Sigmoid colon (tissue), 7 donors: ENCODE measurements around the gene VPS8. TPM values are rescaled to one million over a fixed set of nuclear protein-coding genes. Genes with fewer than 3 reads are reported as not detected.
A peak's percentile ranks its signal among the peaks of the same experiment; 100 is the strongest.

Experiments used
- DNase-seq: peaks from one replicate; pipeline ENCODE4 v3.0.0-alpha.2; 2019
- H3K27ac ChIP-seq, 4 donors: fragments of 200-600 bp; sonication (generic); one replicate each; pipeline ENCODE4 v1.5.1; 2016 to 2019; ENCODE audit warnings: mild to moderate bottlenecking in 1 of 4
- H3K27me3 ChIP-seq, 3 donors: fragments of 200-600 bp; sonication (generic); one replicate each; pipeline ENCODE4 v1.5.1; 2019; ENCODE audit warnings: mild to moderate bottlenecking in 1 of 3
- H3K36me3 ChIP-seq, 4 donors: fragments of 200-600 bp; sonication (generic); one replicate each; pipeline ENCODE4 v1.5.1; 2016 to 2019
- H3K4me1 ChIP-seq, 4 donors: fragments of 200-600 bp; sonication (generic); one replicate each; pipeline ENCODE4 v1.5.1; 2017 to 2019
- H3K4me3 ChIP-seq, 4 donors: fragments of 200-600 bp; sonication (generic); one replicate each; pipeline ENCODE4 v1.5.1; 2017 to 2019; ENCODE audit warnings: mild to moderate bottlenecking in 2 of 4, moderate library complexity in 1 of 4
- H3K9me3 ChIP-seq, 4 donors: fragments of 200-600 bp in 3 of 4; sonication (generic) in 3 of 4; one replicate each; pipeline versions ENCODE4 v1.5.1 to v1.6.1; 2013 to 2019
- EP300 ChIP-seq, 4 donors: sonication (generic); formaldehyde crosslinking; IDR thresholded peaks; one replicate each; pipeline ENCODE4 v1.6.1; 2017; ENCODE audit warnings: antibody characterized with exemption in 4 of 4
- POLR2A ChIP-seq, 2 donors: fragments of 450-650 bp; IDR thresholded peaks; one replicate each; pipeline ENCODE4 v1.6.1; 2016; ENCODE audit warnings: antibody characterized with exemption in 2 of 2, mild to moderate bottlenecking in 2 of 2, moderate library complexity in 2 of 2
- POLR2AphosphoS5 ChIP-seq, 4 donors: sonication (generic); formaldehyde crosslinking; IDR thresholded peaks; one replicate each; pipeline ENCODE4 v1.6.1; 2017; ENCODE audit warnings: antibody characterized with exemption in 4 of 4
- WGBS, 2 donors: extraction: QIAGEN DNeasy Blood & Tissue Kit; methylation state at CpG; one replicate each; pipeline ENCODE4 v1.1.7; 2013; 5-methylcytosine and 5-hydroxymethylcytosine counted together
- intact Hi-C: fragments of 100-400 bp; cut with DNase I; formaldehyde crosslinking; loops from one replicate; pipeline ENCODE4 v1.15.1; 2023
- polyA plus RNA-seq, 3 donors: library from polyadenylated mRNA; stranded (reverse); fragments of 200-250 nt; gene quantifications; one replicate each; pipeline ENCODE4 v1.2.3, GENCODE V29; 2013
- total RNA-seq, 4 donors: library from RNA; depleted of rRNA; stranded (reverse); fragments of >200 nt; gene quantifications; one replicate each; pipeline ENCODE4 v1.1.0, GENCODE V29; 2016
- TF ChIP-seq, protein P1 (sequence below), 4 experiments: fragments of 450-650 bp in 3 of 4; fragments of 200-600 bp in 1 of 4; IDR thresholded peaks; one replicate each; pipeline ENCODE4 v1.5.1; 2016 to 2019; ENCODE audit warnings: antibody characterized with exemption in 4 of 4, mild to moderate bottlenecking in 3 of 4, moderate library complexity in 2 of 4
- donor health status: healthy with polysubstance abuse.
- donor health status: Bipolar disorder and iron deficiency.
- donor health status: healthy.

Gene VPS8
- total and polyA plus RNA-seq, 7 donors, result 12.0 to 64.5 (median 34.6) TPM

DNA sequence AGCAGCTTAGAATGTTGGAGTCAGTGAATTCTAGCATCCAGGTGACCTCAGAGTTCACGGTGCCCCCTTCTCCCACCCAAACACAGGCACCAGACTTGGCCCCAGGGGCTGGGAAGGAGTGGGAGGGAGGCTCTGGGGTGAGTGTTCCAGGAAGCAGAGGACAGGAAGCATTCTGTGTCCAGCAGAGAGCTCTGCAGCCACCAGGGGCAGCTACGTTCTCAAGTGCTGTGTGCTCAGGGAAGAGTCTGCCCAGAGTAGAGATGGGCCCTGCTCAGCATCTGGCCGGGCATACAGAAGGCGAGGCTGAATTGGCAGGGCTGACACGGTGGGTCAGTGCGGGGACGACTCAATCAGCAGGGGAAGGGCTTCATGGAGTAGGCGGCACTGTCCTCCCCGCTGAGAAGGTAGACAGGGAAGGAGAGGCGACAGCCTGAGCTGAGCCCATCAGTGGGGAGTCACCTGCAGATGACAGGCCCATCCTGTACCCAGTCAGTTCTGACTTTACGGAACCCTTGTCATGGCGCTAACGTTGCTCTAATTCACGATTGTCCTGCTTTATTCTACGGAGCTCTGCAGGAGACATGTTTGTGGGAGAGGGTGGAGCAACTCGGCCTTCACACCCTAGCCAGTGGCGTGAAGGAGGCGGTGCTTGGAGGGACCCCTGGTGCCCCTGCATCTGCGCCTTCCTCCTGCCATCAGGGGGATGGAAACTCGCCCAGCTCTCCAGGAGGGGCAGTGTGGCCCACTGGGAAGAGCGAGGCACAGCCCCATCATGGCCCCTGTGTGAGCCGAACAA is 258.7 kb downstream of the VPS8 start:
- H3K9me3 ChIP-seq, result no peaks in the 10 kb centered on the region
- no peaks in the 10 kb centered on the region for H3K4me1 ChIP-seq
- H3K27me3 ChIP-seq, result no peaks in the 10 kb centered on the region
- no peak for DNase-seq
- TF ChIP-seq POLR2A (IDR thresholded peaks at IDR 0.05), result no peak
- no peak for TF ChIP-seq POLR2AphosphoS5 (IDR thresholded peaks at IDR 0.05)
- TF ChIP-seq, protein P1, sequence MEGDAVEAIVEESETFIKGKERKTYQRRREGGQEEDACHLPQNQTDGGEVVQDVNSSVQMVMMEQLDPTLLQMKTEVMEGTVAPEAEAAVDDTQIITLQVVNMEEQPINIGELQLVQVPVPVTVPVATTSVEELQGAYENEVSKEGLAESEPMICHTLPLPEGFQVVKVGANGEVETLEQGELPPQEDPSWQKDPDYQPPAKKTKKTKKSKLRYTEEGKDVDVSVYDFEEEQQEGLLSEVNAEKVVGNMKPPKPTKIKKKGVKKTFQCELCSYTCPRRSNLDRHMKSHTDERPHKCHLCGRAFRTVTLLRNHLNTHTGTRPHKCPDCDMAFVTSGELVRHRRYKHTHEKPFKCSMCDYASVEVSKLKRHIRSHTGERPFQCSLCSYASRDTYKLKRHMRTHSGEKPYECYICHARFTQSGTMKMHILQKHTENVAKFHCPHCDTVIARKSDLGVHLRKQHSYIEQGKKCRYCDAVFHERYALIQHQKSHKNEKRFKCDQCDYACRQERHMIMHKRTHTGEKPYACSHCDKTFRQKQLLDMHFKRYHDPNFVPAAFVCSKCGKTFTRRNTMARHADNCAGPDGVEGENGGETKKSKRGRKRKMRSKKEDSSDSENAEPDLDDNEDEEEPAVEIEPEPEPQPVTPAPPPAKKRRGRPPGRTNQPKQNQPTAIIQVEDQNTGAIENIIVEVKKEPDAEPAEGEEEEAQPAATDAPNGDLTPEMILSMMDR (IDR thresholded peaks at IDR 0.05), result peak in 2 of 4 experiments; percentile 26 to 31
- TF ChIP-seq EP300 (IDR thresholded peaks at IDR 0.05), result no peak
- 71 to 82% methylated on average over 22 of the region's 22 CpGs for WGBS, 2 donors
- intact Hi-C loops, result no loop called here
- H3K36me3 ChIP-seq, result no peaks in the 10 kb centered on the region
- no peak overlapping the region for H3K4me3 ChIP-seq
- no peak overlapping the region for H3K27ac ChIP-seq

DNA sequence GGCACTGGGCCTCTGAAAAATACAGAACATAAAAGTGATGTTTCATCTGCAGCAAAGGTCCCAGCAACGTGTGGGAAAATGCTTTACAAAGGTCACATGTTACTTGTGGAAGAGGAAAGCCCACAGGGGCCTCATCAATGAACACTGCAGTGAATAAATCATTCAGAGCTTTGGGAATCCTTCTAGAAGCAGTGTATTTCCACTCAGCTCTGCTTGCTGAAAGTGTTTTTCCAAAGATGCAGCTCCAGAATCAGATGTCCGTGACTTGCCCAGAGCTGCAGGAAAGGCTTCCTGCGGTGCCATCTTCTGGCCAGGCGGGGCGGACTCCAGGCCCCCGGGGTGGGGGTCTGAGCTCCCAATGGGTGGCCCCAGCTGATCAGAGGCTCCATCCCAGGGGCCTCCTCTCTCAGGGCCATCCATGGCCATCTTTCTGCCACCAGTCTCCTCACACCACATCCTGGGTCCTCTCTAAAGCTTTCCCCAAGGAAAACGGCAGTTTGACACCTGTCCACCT is 259.4 kb downstream of the VPS8 start:
- Histone ChIP-seq H3K36me3 (peaks cover 0 to 4% (median 0%) of the 10 kb centered on the region in 4 donors), H3K9me3 (no peaks in the 10 kb centered on the region), H3K27ac (no peak overlapping the region), H3K4me3 (no peak overlapping the region), H3K4me1 (no peaks in the 10 kb centered on the region), H3K27me3 (no peaks in the 10 kb centered on the region)
- TF ChIP-seq POLR2AphosphoS5 (IDR thresholded peaks at IDR 0.05) (no peak), POLR2A (IDR thresholded peaks at IDR 0.05) (no peak), EP300 (IDR thresholded peaks at IDR 0.05) (no peak)
- TF ChIP-seq, protein P1 (IDR thresholded peaks at IDR 0.05), result no peak
- intact Hi-C loops, result no loop called here
- DNase-seq, result no peak
- 70 to 73% methylated on average over 7 of the region's 7 CpGs for WGBS, 2 donors

DNA sequence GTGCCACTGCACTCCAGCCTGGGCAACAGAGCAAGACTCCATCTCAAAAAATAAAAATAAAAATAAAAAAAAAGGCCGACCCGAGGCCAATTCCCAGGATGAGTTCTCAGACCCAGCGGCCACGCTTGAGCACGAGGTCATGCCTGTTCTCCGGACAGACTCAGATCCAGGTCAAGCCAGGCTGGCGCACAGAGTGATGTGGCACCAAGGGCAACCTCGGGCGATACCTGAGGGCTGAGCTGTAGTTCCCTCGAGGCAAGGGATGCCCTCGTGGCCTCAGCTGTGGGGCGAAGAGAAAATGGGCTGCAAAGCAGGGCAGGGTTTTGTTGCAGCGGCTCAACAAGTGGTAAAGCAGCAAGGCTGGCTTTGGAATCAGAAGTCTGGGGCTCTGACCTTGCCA is 263.6 kb downstream of the VPS8 start:
- WGBS, 2 donors, result 95 to 96% methylated on average over 13 of the region's 13 CpGs
- H3K27ac ChIP-seq, result no peak overlapping the region
- no peaks in the 10 kb centered on the region for H3K27me3 ChIP-seq
- H3K4me3 ChIP-seq, result no peak overlapping the region
- TF ChIP-seq POLR2AphosphoS5 (IDR thresholded peaks at IDR 0.05), result no peak
- no peak for TF ChIP-seq EP300 (IDR thresholded peaks at IDR 0.05)
- TF ChIP-seq, protein P1 (IDR thresholded peaks at IDR 0.05), result no peak
- TF ChIP-seq POLR2A (IDR thresholded peaks at IDR 0.05), result no peak
- H3K4me1 ChIP-seq, result peaks cover 0 to 6% (median 0%) of the 10 kb centered on the region in 4 donors
- no peaks in the 10 kb centered on the region for H3K9me3 ChIP-seq
- intact Hi-C loops, result no loop called here
- DNase-seq, result no peak
- H3K36me3 ChIP-seq, result peaks cover 0 to 17% (median 1%) of the 10 kb centered on the region in 4 donors

DNA sequence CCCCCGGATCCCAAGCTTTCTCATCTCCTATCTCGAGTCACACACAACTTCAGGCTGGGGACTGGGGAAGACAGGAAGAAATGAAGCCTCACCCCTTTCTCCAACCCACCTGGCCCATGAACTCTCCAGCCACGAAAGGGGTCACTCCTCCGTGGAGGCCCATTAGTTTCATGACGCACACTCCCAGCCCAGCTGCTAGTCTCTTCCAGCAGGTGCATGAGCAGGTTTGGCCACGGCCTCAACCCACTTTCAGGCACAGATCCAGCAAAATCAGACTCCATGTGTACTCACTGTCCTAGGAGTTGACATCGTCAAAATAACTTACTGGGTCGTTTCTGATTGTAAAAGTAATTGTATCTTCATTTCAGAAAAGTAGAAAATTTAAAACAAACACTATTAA is 264.3 kb downstream of the VPS8 start:
- TF ChIP-seq EP300 (IDR thresholded peaks at IDR 0.05) (no peak), POLR2AphosphoS5 (IDR thresholded peaks at IDR 0.05) (no peak), POLR2A (IDR thresholded peaks at IDR 0.05) (no peak)
- TF ChIP-seq, protein P1 (IDR thresholded peaks at IDR 0.05), result no peak
- Histone ChIP-seq H3K9me3 (no peaks in the 10 kb centered on the region), H3K4me1 (peaks cover 0 to 6% (median 0%) of the 10 kb centered on the region in 4 donors), H3K27ac (no peak overlapping the region), H3K36me3 (peaks cover 0 to 23% (median 3%) of the 10 kb centered on the region in 4 donors), H3K4me3 (no peak overlapping the region), H3K27me3 (no peaks in the 10 kb centered on the region)
- WGBS, 2 donors, result 39 to 68% methylated on average over 8 of the region's 8 CpGs
- intact Hi-C loops, result no loop called here
- no peak for DNase-seq
